H1 (cell line): ENCODE measurements around the gene PANX1. TPM values are rescaled to one million over a fixed set of nuclear protein-coding genes. Genes with fewer than 3 reads are reported as not detected.

ENCODE experiments used
- CTCF ChIA-PET: fragments of 300-600 bp; sonication (Branson Sonifier 250); formaldehyde crosslinking; loops from one replicate; lab custom pipeline; 2021; ENCODE audit not compliant: partially characterized antibody; lab: Charles Lee
- POLR2A ChIA-PET: fragments of 300-600 bp; sonication (Branson Sonifier 250); formaldehyde crosslinking; loops from one replicate; lab custom pipeline; 2021; ENCODE audit warnings: inconsistent platforms; ENCODE audit not compliant: partially characterized antibody; lab: Charles Lee
- DNase-seq, 2 experiments: peaks; one replicate each; pipeline versions ENCODE4 v3.0.0 to v3.0.0-alpha.2; 2010 to 2022; ENCODE audit warnings: low spot score in 2 of 2, low read depth in 1 of 2, mixed read lengths in 1 of 2
- FAIRE-seq: peaks from 2 replicates; lab custom pipeline; 2011; peaks lifted over from hg19 to GRCh38; lab: Jason Lieb, UNC
- H2AFZ ChIP-seq: 2 replicates; pipeline ENCODE4 v1.8.1; 2012; ENCODE audit warnings: low read length, inconsistent platforms
- H2AK5ac ChIP-seq: 2 replicates; pipeline ENCODE4 v1.6.1; 2013; ENCODE audit warnings: low read depth, low read length
- H2BK120ac ChIP-seq: replicated peaks from 2 replicates; pipeline ENCODE3; 2013; ENCODE audit warnings: low read depth, low read length, inconsistent platforms
- H2BK12ac ChIP-seq: 2 replicates; pipeline ENCODE4 v1.6.1; 2013; ENCODE audit warnings: low read depth, low read length
- H2BK15ac ChIP-seq: 2 replicates; pipeline ENCODE4 v1.6.1; 2013; ENCODE audit warnings: low read length
- H2BK20ac ChIP-seq: 2 replicates; pipeline ENCODE4 v1.6.1; 2013; ENCODE audit warnings: low read length
- H2BK5ac ChIP-seq: 2 replicates; pipeline ENCODE4 v1.6.1; 2013; ENCODE audit warnings: low read depth, low read length
- H3K14ac ChIP-seq: 2 replicates; pipeline ENCODE4 v1.6.1; 2013; ENCODE audit warnings: inconsistent platforms; ENCODE audit not compliant: insufficient read length
- H3K18ac ChIP-seq: 2 replicates; pipeline ENCODE4 v1.6.1; 2013; ENCODE audit warnings: low read length; ENCODE audit errors: extremely low read depth
- H3K23ac ChIP-seq: 2 replicates; pipeline ENCODE4 v1.6.1; 2013; ENCODE audit warnings: inconsistent platforms; ENCODE audit not compliant: insufficient read length
- H3K23me2 ChIP-seq: 2 replicates; pipeline ENCODE4 v1.6.1; 2013; ENCODE audit warnings: low read depth, low read length
- H3K27ac ChIP-seq: 2 replicates; pipeline ENCODE4 v1.6.1; 2011; ENCODE audit warnings: low read depth, low read length, inconsistent platforms
- H3K27me3 ChIP-seq, 4 experiments: replicated peaks in 1 of 4; 1 replicate in 1 of 4; 2 replicates in 3 of 4; pipeline versions ENCODE4 v1.6.1 to v1.8.1; 2011 to 2013; ENCODE audit warnings: low read length in 3 of 4, mild to moderate bottlenecking in 3 of 4, inconsistent platforms in 2 of 4, mixed read lengths in 2 of 4, moderate library complexity in 1 of 4; ENCODE audit not compliant: control insufficient read depth in 3 of 4, insufficient read depth in 3 of 4; ENCODE audit errors: extremely low read depth in 1 of 4
- H3K36me3 ChIP-seq, 4 experiments: 2 replicates each; pipeline versions ENCODE4 v1.6.1 to v1.8.1; 2011 to 2013; ENCODE audit warnings: mild to moderate bottlenecking in 4 of 4, low read length in 3 of 4, moderate library complexity in 2 of 4, control low read depth in 1 of 4, inconsistent platforms in 1 of 4; ENCODE audit not compliant: insufficient read depth in 4 of 4, control insufficient read depth in 2 of 4
- H3K4ac ChIP-seq: replicated peaks from 2 replicates; pipeline ENCODE3; 2013; ENCODE audit warnings: low read length, low read depth, mixed read lengths, inconsistent platforms; ENCODE audit not compliant: insufficient read length
- H3K4me1 ChIP-seq, 4 experiments: replicated peaks in 1 of 4; 1 replicate in 1 of 4; 2 replicates in 3 of 4; pipeline versions ENCODE4 v1.6.1 to v1.8.1; 2011 to 2013; ENCODE audit warnings: low read length in 3 of 4, inconsistent platforms in 2 of 4, mixed read lengths in 1 of 4; ENCODE audit not compliant: insufficient read depth in 4 of 4, control insufficient read depth in 3 of 4
- H3K4me2 ChIP-seq, 2 experiments: 2 replicates each; pipeline versions ENCODE4 v1.6.1 to v1.8.1; 2011 to 2013; ENCODE audit warnings: low read depth in 2 of 2, low read length in 2 of 2, control low read depth in 1 of 2, inconsistent platforms in 1 of 2, mild to moderate bottlenecking in 1 of 2; ENCODE audit not compliant: insufficient read depth in 1 of 2
- H3K4me3 ChIP-seq, 4 experiments: fragments of 200-600, 300-600 bp in 1 of 4; sonication (generic), shearing (Covaris generic), sonication (Bioruptor Twin) in 1 of 4; 2 replicates each; pipeline versions ENCODE4 v1.5.1 to v1.8.1; 2011 to 2016; ENCODE audit warnings: low read length in 4 of 4, low read depth in 3 of 4, control low read depth in 2 of 4, inconsistent platforms in 2 of 4, mild to moderate bottlenecking in 2 of 4, mixed read lengths in 1 of 4, moderate library complexity in 1 of 4; ENCODE audit not compliant: insufficient read depth in 2 of 4; ENCODE audit errors: extremely low read depth in 1 of 4
- H3K56ac ChIP-seq: replicated peaks from 2 replicates; pipeline ENCODE3; 2013; ENCODE audit warnings: low read depth, mild to moderate bottlenecking, mixed read lengths, low read length, inconsistent platforms; ENCODE audit not compliant: insufficient read length
- H3K79me1 ChIP-seq: 2 replicates; pipeline ENCODE4 v1.6.1; 2013; ENCODE audit warnings: low read depth, low read length, control low read depth
- H3K79me2 ChIP-seq, 2 experiments: 2 replicates each; pipeline versions ENCODE4 v1.6.1 to v1.8.1; 2012 to 2013; ENCODE audit warnings: low read length in 2 of 2, mild to moderate bottlenecking in 2 of 2, inconsistent platforms in 1 of 2; ENCODE audit not compliant: insufficient read depth in 2 of 2, control insufficient read depth in 1 of 2
- H3K9ac ChIP-seq, 4 experiments: replicated peaks in 1 of 4; 1 replicate in 1 of 4; 2 replicates in 3 of 4; pipeline versions ENCODE4 v1.6.1 to v1.8.1; 2011 to 2013; ENCODE audit warnings: low read depth in 3 of 4, low read length in 3 of 4, control low read depth in 2 of 4, mild to moderate bottlenecking in 2 of 4, moderate library complexity in 2 of 4, inconsistent platforms in 1 of 4; ENCODE audit errors: extremely low read depth in 1 of 4
- H3K9me3 ChIP-seq, 2 experiments: 2 replicates each; pipeline versions ENCODE4 v1.6.1 to v1.8.1; 2012 to 2013; ENCODE audit warnings: mild to moderate bottlenecking in 2 of 2, moderate library complexity in 2 of 2, control low read depth in 1 of 2, inconsistent platforms in 1 of 2, low read depth in 1 of 2, low read length in 1 of 2, mixed read lengths in 1 of 2; ENCODE audit not compliant: insufficient read depth in 2 of 2
- H4K20me1 ChIP-seq, 2 experiments: replicated peaks in 1 of 2; 2 replicates each; pipeline versions ENCODE3 to v1.8.1; 2011 to 2013; ENCODE audit warnings: inconsistent platforms in 2 of 2, low read length in 2 of 2, mild to moderate bottlenecking in 1 of 2; ENCODE audit not compliant: insufficient read depth in 2 of 2, control insufficient read depth in 1 of 2
- H4K5ac ChIP-seq: 2 replicates; pipeline ENCODE4 v1.6.1; 2013; ENCODE audit warnings: low read length, low read depth, mixed read lengths, inconsistent platforms; ENCODE audit not compliant: insufficient read length
- H4K8ac ChIP-seq: 2 replicates; pipeline ENCODE4 v1.8.0; 2013; ENCODE audit warnings: mild to moderate bottlenecking, moderate library complexity, low read length, inconsistent platforms; ENCODE audit not compliant: insufficient read depth; ENCODE audit errors: extremely low read depth
- H4K91ac ChIP-seq: replicated peaks from 2 replicates; pipeline ENCODE3; 2013; ENCODE audit warnings: low read length, mixed read lengths, inconsistent platforms; ENCODE audit not compliant: insufficient read length
- BRCA1 ChIP-seq: IDR thresholded peaks from 2 replicates; pipeline ENCODE4 v1.6.1; 2012; ENCODE audit warnings: low read depth, low read length, improper control_type of control experiment
- CBX8 ChIP-seq: fragments of 300-800, 300-1000 bp; sonication (generic); IDR thresholded peaks from 2 replicates; pipeline ENCODE4 v1.7.1; 2016; ENCODE audit warnings: low read depth, low read length, borderline replicate concordance
- CEBPB ChIP-seq: IDR thresholded peaks from 2 replicates; pipeline ENCODE4 v1.6.1; 2012; ENCODE audit warnings: low read depth, low read length
- E2F6 ChIP-seq: IDR thresholded peaks from 2 replicates; pipeline ENCODE4 v1.6.1; 2012; ENCODE audit warnings: inconsistent platforms
- HDAC2 ChIP-seq, 2 experiments: fragments of 300-600 bp in 1 of 2; sonication (generic) in 1 of 2; IDR thresholded peaks; 2 replicates each; pipeline ENCODE4 v1.6.1; 2011 to 2012; ENCODE audit warnings: low read depth in 2 of 2, low read length in 2 of 2, mild to moderate bottlenecking in 2 of 2, moderate library complexity in 2 of 2, borderline replicate concordance in 1 of 2, inconsistent platforms in 1 of 2
- JUN ChIP-seq: IDR thresholded peaks from 2 replicates; pipeline ENCODE4 v1.6.1; 2011; ENCODE audit warnings: low read depth, mild to moderate bottlenecking, improper control_type of control experiment, low read length
- RNF2 ChIP-seq: fragments of 200-900, 300-1000 bp; sonication (generic); IDR thresholded peaks from 2 replicates; pipeline ENCODE4 v1.7.1; 2016; ENCODE audit warnings: borderline replicate concordance, low read depth, mild to moderate bottlenecking, antibody characterized with exemption, low read length; ENCODE audit not compliant: poor library complexity, severe bottlenecking; ENCODE audit errors: missing control alignments
- SIN3A ChIP-seq, 2 experiments: IDR thresholded peaks in 1 of 2; conservative IDR thresholded peaks in 1 of 2; 2 replicates each; pipeline ENCODE4 v1.6.1; 2011 to 2012; ENCODE audit warnings: low read length in 2 of 2, improper control_type of control experiment in 1 of 2, low read depth in 1 of 2, mild to moderate bottlenecking in 1 of 2
- TAF1 ChIP-seq: IDR thresholded peaks from 2 replicates; pipeline ENCODE4 v1.6.1; 2011; ENCODE audit warnings: mild to moderate bottlenecking, low read depth, low read length
- ZNF274 ChIP-seq: IDR thresholded peaks from 2 replicates; pipeline ENCODE4 v1.7.0; 2012; ENCODE audit warnings: low read length, borderline replicate concordance; ENCODE audit errors: extremely low read depth
- WGBS, 2 experiments: shearing (Covaris generic) in 1 of 2; methylation state at CpG; one replicate each; pipeline versions ENCODE4 v1.1.6 to v1.1.7; 2013 to 2015; ENCODE audit warnings: low lambda C conversion rate in 2 of 2, mixed read lengths in 2 of 2, inconsistent platforms in 1 of 2, low coverage in 1 of 2, missing lambda C conversion rate in 1 of 2; ENCODE audit not compliant: insufficient replicate concordance in 2 of 2, insufficient coverage in 1 of 2, insufficient read length in 1 of 2; ENCODE audit errors: extremely low coverage in 1 of 2, missing lambda C conversion rate in 1 of 2; 5-methylcytosine and 5-hydroxymethylcytosine counted together
- polyA plus RNA-seq, 7 experiments: library from polyadenylated mRNA; depleted of rRNA in 3 of 7; stranded (reverse) in 5 of 7; unstranded in 2 of 7; fragments of >200 nt in 5 of 7; fragments of 200-250 nt in 2 of 7; gene quantifications; 1 replicate in 5 of 7; 2 replicates in 1 of 7; 4 replicates in 1 of 7; pipeline versions ENCODE4 v1.2.1 to v1.2.3, GENCODE V29; 2011 to 2013; ENCODE audit warnings: missing spikeins in 2 of 7, mixed read lengths in 2 of 7
- total RNA-seq: library from RNA; stranded (reverse); fragmentation: NEBNext Ultra II Directional; extraction: Animal tissue kit (Norgen Biotek cat#: 25700); gene quantifications from 2 replicates; pipeline ENCODE4 v1.2.1, GENCODE V29; 2021
- TF ChIP-seq, protein P1 (sequence below): IDR thresholded peaks from 2 replicates; pipeline ENCODE4 v1.6.1; 2012; ENCODE audit warnings: inconsistent platforms

The PANX1 gene
- total and polyA plus RNA-seq, 2 of the 8 experiments (the other 6 are each of a cell fraction or from before 2014, with no cell fraction given), result 15.9 to 35.2 TPM

DNA sequence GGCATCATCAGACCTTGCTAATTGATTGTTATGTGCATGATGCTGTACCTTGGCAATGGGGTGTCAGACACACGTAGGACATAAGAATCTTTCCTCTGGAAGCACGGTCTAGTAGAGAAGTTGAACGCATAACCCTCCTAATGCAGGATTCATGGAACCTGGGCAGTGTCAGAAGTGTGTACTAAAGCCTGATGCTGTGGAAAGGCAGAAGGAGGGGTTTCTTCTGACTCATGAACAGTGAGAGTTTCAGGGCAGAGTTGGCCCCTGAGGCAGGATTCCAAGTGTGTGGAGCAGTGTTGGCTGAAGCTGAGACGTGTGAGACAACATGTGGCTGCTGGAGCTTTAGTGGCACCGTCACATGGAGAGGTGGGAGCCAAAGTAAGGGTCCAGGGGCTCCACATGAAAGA is 3.5 kb downstream of the PANX1 start:
- FAIRE-seq, result no peak
- Histone ChIP-seq H3K27ac (no peak overlapping the region), H3K18ac (no peak overlapping the region), H3K9ac (no peak overlapping the region), H4K8ac (no peak overlapping the region), H2AFZ (no peak overlapping the region), H4K5ac (no peak overlapping the region), H3K23me2 (peaks cover 17% of the 10 kb centered on the region), H2AK5ac (no peak overlapping the region), H3K79me1 (peaks cover 22% of the 10 kb centered on the region), H3K4me3 (peak overlapping the region in 2 of 4 experiments; percentile 16 to 77; a peak in 5 of 8 replicates), H3K79me2 (peaks cover 60 to 96% of the 10 kb centered on the region in 2 experiments), H3K56ac (no peak overlapping the region), H4K91ac (no peak overlapping the region)
- ChIA-PET POLR2A (interaction anchor here (1.7 kb wide), 1 partner anchor 12 kb away, joined by 8 read pairs; no protein-coding TSS in a partner anchor), CTCF (interaction anchor here (0.6 to 2.3 kb wide), 6 partner anchors 10 to 937 kb away, joined by 3 to 10 read pairs (median 4); no protein-coding TSS in a partner anchor)
- WGBS, 2 experiments, result 89% methylated on average over 5 of the region's 5 CpGs; no CpG with 5 or more reads in 1 of the 2 experiments
- peak in 1 of 2 experiments; percentile 33 for DNase-seq
- TF ChIP-seq E2F6 (no peak), CEBPB (no peak), TAF1 (no peak), BRCA1 (no peak), HDAC2 (IDR thresholded peaks at IDR 0.05; ENCODE audit: borderline replicate concordance in 1 of 2, low read depth in 2 of 2, low read length in 2 of 2) (no peak), JUN (no peak), ZNF274 (no peak), SIN3A (conservative IDR thresholded peaks at IDR 0.05 in 1 of 2, IDR thresholded peaks at IDR 0.05 in 1 of 2; ENCODE audit: low read depth in 1 of 2, low read length in 2 of 2) (no peak), CBX8 (no peak), RNF2 (no peak)
- TF ChIP-seq, protein P1, sequence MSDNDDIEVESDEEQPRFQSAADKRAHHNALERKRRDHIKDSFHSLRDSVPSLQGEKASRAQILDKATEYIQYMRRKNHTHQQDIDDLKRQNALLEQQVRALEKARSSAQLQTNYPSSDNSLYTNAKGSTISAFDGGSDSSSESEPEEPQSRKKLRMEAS, result no peak
- TF ChIP-seq, all 59 proteins: peak for 0
- Histone ChIP-seq H4K20me1 (peaks cover 32 to 46% of the 10 kb centered on the region in 2 experiments), H2BK5ac (no peak overlapping the region), H3K4me1 (peaks cover 13 to 39% (median 24%) of the 10 kb centered on the region in 4 experiments), H3K14ac (no peak overlapping the region), H3K27me3 (no peaks in the 10 kb centered on the region), H2BK120ac (no peak overlapping the region), H2BK12ac (no peak overlapping the region), H3K9me3 (no peaks in the 10 kb centered on the region), H3K23ac (no peak overlapping the region), H3K4me2 (peak overlapping the region; percentile 96 to 97), H2BK15ac (no peak overlapping the region), H3K4ac (no peak overlapping the region), H3K36me3 (peaks cover 0 to 4% (median 0%) of the 10 kb centered on the region in 4 experiments; a peak in 1 of 8 replicates), H2BK20ac (no peak overlapping the region)
